ENCODE results near the gene SERPING1. TPM values are rescaled to one million over a fixed set of nuclear protein-coding genes. Genes with fewer than 3 reads are reported as not detected.
A peak's percentile ranks its signal among the peaks of the same experiment; 100 is the strongest.

Gene SERPING1
- total and polyA plus RNA-seq, 2 of the 13 experiments (the other 11 are each of a cell fraction or from before 2014, with no cell fraction given) = 2.0 to 10.4 TPM

GRCh38 chr11:57657194-57658022 is 59.9 kb downstream of the SERPING1 start, which contains the start of gene CLP1 (continued):
- TF ChIP-seq CREB1 (IDR thresholded peaks at IDR 0.05) (peak; percentile 86), CREB1 (CRISPR knock-in tag; IDR thresholded peaks at IDR 0.05) (peak; percentile 97), PCBP1 (IDR thresholded peaks at IDR 0.05; ENCODE audit: borderline replicate concordance, low read depth, low read length) (peak; percentile 82; the same call in 1 of the 2 replicates), ZFY (CRISPR knock-in tag; IDR thresholded peaks at IDR 0.05) (peak; percentile 73), ELK4 (CRISPR knock-in tag; IDR thresholded peaks at IDR 0.05; ENCODE audit: borderline replicate concordance) (0 out of 2 replicates have a peak, but pooled peaks have one; percentile 67), ZNF572 (CRISPR knock-in tag; IDR thresholded peaks at IDR 0.05) (no peak; the same call in 1 of the 2 replicates), ARNTL (CRISPR knock-in tag; IDR thresholded peaks at IDR 0.05) (peak; percentile 61), RFX5 (IDR thresholded peaks at IDR 0.05; ENCODE audit: low read depth, low read length) (no peak), CREB3 (CRISPR knock-in tag; IDR thresholded peaks at IDR 0.05) (no peak), SKI (IDR thresholded peaks at IDR 0.05; ENCODE audit: partially characterized antibody) (no peak), GFI1 (CRISPR knock-in tag; IDR thresholded peaks at IDR 0.05; ENCODE audit: borderline replicate concordance) (0 out of 2 replicates have a peak, but pooled peaks have one; percentile 41), ZNF83 (CRISPR knock-in tag; IDR thresholded peaks at IDR 0.05; ENCODE audit: borderline replicate concordance) (no peak; the same call in 1 of the 2 replicates), ZBTB39 (CRISPR knock-in tag; IDR thresholded peaks at IDR 0.05) (no peak), REPIN1 (CRISPR knock-in tag; IDR thresholded peaks at IDR 0.05; ENCODE audit: borderline replicate concordance, low read depth) (peak; percentile 85), THAP7 (CRISPR knock-in tag; IDR thresholded peaks at IDR 0.05) (0 out of 2 replicates have a peak, but pooled peaks have one; percentile 21), ZNF44 (CRISPR knock-in tag; IDR thresholded peaks at IDR 0.05) (peak; percentile 44; the same call in 1 of the 2 replicates), STAT6 (CRISPR knock-in tag; IDR thresholded peaks at IDR 0.05; ENCODE audit: borderline replicate concordance) (peak; percentile 76; the same call in 1 of the 2 replicates), ZFYVE20 (CRISPR knock-in tag; IDR thresholded peaks at IDR 0.05; ENCODE audit: borderline replicate concordance, low read depth) (no peak), ZNF180 (CRISPR knock-in tag; IDR thresholded peaks at IDR 0.05; ENCODE audit: borderline replicate concordance, low read depth) (no peak)
- TF ChIP-seq, protein P1, sequence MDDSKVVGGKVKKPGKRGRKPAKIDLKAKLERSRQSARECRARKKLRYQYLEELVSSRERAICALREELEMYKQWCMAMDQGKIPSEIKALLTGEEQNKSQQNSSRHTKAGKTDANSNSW (CRISPR knock-in tag; IDR thresholded peaks at IDR 0.05; ENCODE audit: borderline replicate concordance) = no peak
